HCT116 (cell line): Measurements from ENCODE around the gene RAPGEFL1.

Experiments used
- CTCF ChIP-seq, 3 experiments: fragments of 200-600 bp in 1 of 3; sonication (generic) in 1 of 3; IDR thresholded peaks in 2 of 3; conservative IDR thresholded peaks in 1 of 3; 2 replicates each; pipeline ENCODE4 v1.5.1; 2012 to 2017; ENCODE audit warnings: low read depth in 2 of 3, low read length in 2 of 3, antibody characterized with exemption in 1 of 3, borderline replicate concordance in 1 of 3, control low read depth in 1 of 3, mild to moderate bottlenecking in 1 of 3, mixed read lengths in 1 of 3, mixed run types in 1 of 3, moderate library complexity in 1 of 3; ENCODE audit not compliant: insufficient read depth in 1 of 3
- POLR2AphosphoS5 ChIP-seq: IDR thresholded peaks from 2 replicates; pipeline ENCODE4 v1.6.1; 2011; ENCODE audit warnings: mild to moderate bottlenecking, low read depth, low read length, moderate library complexity
- RAD21 ChIP-seq: IDR thresholded peaks from 2 replicates; pipeline ENCODE4 v1.6.1; 2012; ENCODE audit warnings: low read depth, mild to moderate bottlenecking

GRCh38 chr17:40167685-40168261, 9.5 kb upstream of the RAPGEFL1 start:
- TF ChIP-seq CTCF (IDR thresholded peaks at IDR 0.05 in 2 of 3, conservative IDR thresholded peaks at IDR 0.05 in 1 of 3; ENCODE audit: borderline replicate concordance in 1 of 3, insufficient read depth in 1 of 3, low read depth in 2 of 3, low read length in 2 of 3), result no peak
- no peak for TF ChIP-seq RAD21
- TF ChIP-seq POLR2AphosphoS5, result no peak
